Spleen (tissue), 3 donors: ENCODE data around the gene ITPK1.

Experiments used
- POLR2A ChIP-seq, 3 donors: fragments of 450-650 bp; IDR thresholded peaks; one replicate each; pipeline ENCODE4 v1.5.1; 2017; ENCODE audit warnings: antibody characterized with exemption in 3 of 3, mild to moderate bottlenecking in 1 of 3
- POLR2AphosphoS5 ChIP-seq, 3 donors: sonication (generic); formaldehyde crosslinking; IDR thresholded peaks; one replicate each; pipeline ENCODE4 v1.5.1; 2017; ENCODE audit warnings: antibody characterized with exemption in 3 of 3

DNA sequence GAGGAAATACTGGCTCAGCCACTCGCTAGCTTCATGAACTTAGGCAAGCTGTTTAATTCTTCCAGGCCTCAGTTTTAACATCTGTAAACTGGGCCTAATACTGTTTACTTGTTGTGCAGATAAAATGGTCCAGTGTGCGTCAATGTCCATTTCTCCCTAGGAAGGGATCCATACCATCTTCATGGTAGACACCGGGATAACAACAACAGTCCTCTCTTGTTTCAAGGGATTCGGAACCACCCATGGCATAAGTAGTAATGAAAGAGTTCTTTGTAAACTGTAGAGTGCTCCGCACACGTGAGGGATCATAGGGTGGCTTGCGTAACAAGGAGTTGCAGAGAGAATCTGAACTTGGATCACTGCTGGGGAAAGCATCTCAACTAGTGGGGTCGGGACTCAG lies 210.1 kb downstream of the ITPK1 start:
- TF ChIP-seq POLR2A (IDR thresholded peaks at IDR 0.05) (no peak), POLR2AphosphoS5 (IDR thresholded peaks at IDR 0.05) (no peak)
